ENCODE measurements around the gene ABLIM1.

ABLIM1 gene

GRCh38 chr10:114688786-114689185, 30.7 kb upstream of the ABLIM1 start:
- no peak overlapping the region for H3K4me3 ChIP-seq (ENCODE audit: low read depth, low read length)
- H3K9me3 ChIP-seq (ENCODE audit: control insufficient read depth, insufficient read depth, low read length): no peaks in the 10 kb centered on the region
- H3K36me3 ChIP-seq (ENCODE audit: control insufficient read depth, insufficient read depth, low read length): no peaks in the 10 kb centered on the region
- no peaks in the 10 kb centered on the region for H3K27me3 ChIP-seq (ENCODE audit: control insufficient read depth, insufficient read depth, low read length)
- peaks cover 17% of the 10 kb centered on the region; the same call in 1 of the 2 replicates for H3K4me1 ChIP-seq (ENCODE audit: control insufficient read depth, insufficient read depth, low read length)
- H3K9ac ChIP-seq (ENCODE audit: low read depth, low read length): no peak overlapping the region
- H3K27ac ChIP-seq (ENCODE audit: low read depth, low read length): no peak overlapping the region

GRCh38 chr10:114687459-114687858, 29.4 kb upstream of the ABLIM1 start:
- Histone ChIP-seq H3K4me1 (ENCODE audit: control insufficient read depth, insufficient read depth, low read length) (peaks cover 17% of the 10 kb centered on the region; the same call in 1 of the 2 replicates), H3K9ac (ENCODE audit: low read depth, low read length) (no peak overlapping the region), H3K36me3 (ENCODE audit: control insufficient read depth, insufficient read depth, low read length) (no peaks in the 10 kb centered on the region), H3K9me3 (ENCODE audit: control insufficient read depth, insufficient read depth, low read length) (no peaks in the 10 kb centered on the region), H3K27ac (ENCODE audit: low read depth, low read length) (no peak overlapping the region), H3K4me3 (ENCODE audit: low read depth, low read length) (no peak overlapping the region), H3K27me3 (ENCODE audit: control insufficient read depth, insufficient read depth, low read length) (no peaks in the 10 kb centered on the region)

- H3K9me3 ChIP-seq (ENCODE audit: control insufficient read depth, insufficient read depth, low read length): no peaks in the 10 kb centered on the region
Measured at GRCh38 chr10:114686013-114686412, 27.9 kb upstream of the ABLIM1 start.

GRCh38 chr10:114685456-114685855, 27.4 kb upstream of the ABLIM1 start:
- H3K9me3 ChIP-seq (ENCODE audit: control insufficient read depth, insufficient read depth, low read length): no peaks in the 10 kb centered on the region
- H3K9ac ChIP-seq (ENCODE audit: low read depth, low read length): no peak overlapping the region
- H3K27ac ChIP-seq (ENCODE audit: low read depth, low read length): peak overlapping the region; percentile 15
- no peaks in the 10 kb centered on the region for H3K27me3 ChIP-seq (ENCODE audit: control insufficient read depth, insufficient read depth, low read length)
- peaks cover 7% of the 10 kb centered on the region; the same call in 1 of the 2 replicates for H3K4me1 ChIP-seq (ENCODE audit: control insufficient read depth, insufficient read depth, low read length)
- H3K36me3 ChIP-seq (ENCODE audit: control insufficient read depth, insufficient read depth, low read length): no peaks in the 10 kb centered on the region
- no peak overlapping the region for H3K4me3 ChIP-seq (ENCODE audit: low read depth, low read length)

More at GRCh38 chr10:114686013-114686412, 27.9 kb upstream of the ABLIM1 start:
- H3K36me3 ChIP-seq (ENCODE audit: control insufficient read depth, insufficient read depth, low read length): no peaks in the 10 kb centered on the region
- H3K27me3 ChIP-seq (ENCODE audit: control insufficient read depth, insufficient read depth, low read length): no peaks in the 10 kb centered on the region
- no peak overlapping the region for H3K4me3 ChIP-seq (ENCODE audit: low read depth, low read length)
- no peak overlapping the region for H3K27ac ChIP-seq (ENCODE audit: low read depth, low read length)
- peaks cover 8% of the 10 kb centered on the region; the same call in 1 of the 2 replicates for H3K4me1 ChIP-seq (ENCODE audit: control insufficient read depth, insufficient read depth, low read length)
- H3K9ac ChIP-seq (ENCODE audit: low read depth, low read length): no peak overlapping the region

GRCh38 chr10:114684822-114685209, 26.7 kb upstream of the ABLIM1 start:
- Histone ChIP-seq H3K9me3 (ENCODE audit: control insufficient read depth, insufficient read depth, low read length) (no peaks in the 10 kb centered on the region), H3K9ac (ENCODE audit: low read depth, low read length) (no peak overlapping the region), H3K36me3 (ENCODE audit: control insufficient read depth, insufficient read depth, low read length) (no peaks in the 10 kb centered on the region), H3K27me3 (ENCODE audit: control insufficient read depth, insufficient read depth, low read length) (no peaks in the 10 kb centered on the region), H3K4me1 (ENCODE audit: control insufficient read depth, insufficient read depth, low read length) (peaks cover 7% of the 10 kb centered on the region; the same call in 1 of the 2 replicates), H3K27ac (ENCODE audit: low read depth, low read length) (no peak overlapping the region), H3K4me3 (ENCODE audit: low read depth, low read length) (no peak overlapping the region)

- no peaks in the 10 kb centered on the region for H3K27me3 ChIP-seq (ENCODE audit: control insufficient read depth, insufficient read depth, low read length)
- H3K27ac ChIP-seq (ENCODE audit: low read depth, low read length): no peak overlapping the region
- no peak overlapping the region for H3K9ac ChIP-seq (ENCODE audit: low read depth, low read length)
- peaks cover 7% of the 10 kb centered on the region; the same call in 1 of the 2 replicates for H3K4me1 ChIP-seq (ENCODE audit: control insufficient read depth, insufficient read depth, low read length)
- no peak overlapping the region for H3K4me3 ChIP-seq (ENCODE audit: low read depth, low read length)
- no peaks in the 10 kb centered on the region for H3K36me3 ChIP-seq (ENCODE audit: control insufficient read depth, insufficient read depth, low read length)
- H3K9me3 ChIP-seq (ENCODE audit: control insufficient read depth, insufficient read depth, low read length): no peaks in the 10 kb centered on the region
Measured at GRCh38 chr10:114684084-114684821, 26.2 kb upstream of the ABLIM1 start.

GRCh38 chr10:114683593-114683992, 25.5 kb upstream of the ABLIM1 start:
- Histone ChIP-seq H3K4me1 (ENCODE audit: control insufficient read depth, insufficient read depth, low read length) (peaks cover 7% of the 10 kb centered on the region; the same call in 1 of the 2 replicates), H3K4me3 (ENCODE audit: low read depth, low read length) (no peak overlapping the region), H3K9ac (ENCODE audit: low read depth, low read length) (no peak overlapping the region), H3K27ac (ENCODE audit: low read depth, low read length) (no peak overlapping the region), H3K9me3 (ENCODE audit: control insufficient read depth, insufficient read depth, low read length) (no peaks in the 10 kb centered on the region), H3K36me3 (ENCODE audit: control insufficient read depth, insufficient read depth, low read length) (no peaks in the 10 kb centered on the region), H3K27me3 (ENCODE audit: control insufficient read depth, insufficient read depth, low read length) (no peaks in the 10 kb centered on the region)

- no peak overlapping the region for H3K27ac ChIP-seq (ENCODE audit: low read depth, low read length)
- peaks cover 7% of the 10 kb centered on the region; the same call in 1 of the 2 replicates for H3K4me1 ChIP-seq (ENCODE audit: control insufficient read depth, insufficient read depth, low read length)
- H3K27me3 ChIP-seq (ENCODE audit: control insufficient read depth, insufficient read depth, low read length): no peaks in the 10 kb centered on the region
- H3K9ac ChIP-seq (ENCODE audit: low read depth, low read length): no peak overlapping the region
- H3K36me3 ChIP-seq (ENCODE audit: control insufficient read depth, insufficient read depth, low read length): no peaks in the 10 kb centered on the region
- H3K4me3 ChIP-seq (ENCODE audit: low read depth, low read length): no peak overlapping the region
- no peaks in the 10 kb centered on the region for H3K9me3 ChIP-seq (ENCODE audit: control insufficient read depth, insufficient read depth, low read length)
Measured at GRCh38 chr10:114683162-114683561, 25.1 kb upstream of the ABLIM1 start.

- H3K4me1 ChIP-seq (ENCODE audit: control insufficient read depth, insufficient read depth, low read length): peaks cover 7% of the 10 kb centered on the region; the same call in 1 of the 2 replicates
- no peak overlapping the region for H3K27ac ChIP-seq (ENCODE audit: low read depth, low read length)
- H3K27me3 ChIP-seq (ENCODE audit: control insufficient read depth, insufficient read depth, low read length): no peaks in the 10 kb centered on the region
- H3K9me3 ChIP-seq (ENCODE audit: control insufficient read depth, insufficient read depth, low read length): no peaks in the 10 kb centered on the region
- no peak overlapping the region for H3K4me3 ChIP-seq (ENCODE audit: low read depth, low read length)
- H3K36me3 ChIP-seq (ENCODE audit: control insufficient read depth, insufficient read depth, low read length): no peaks in the 10 kb centered on the region
- H3K9ac ChIP-seq (ENCODE audit: low read depth, low read length): no peak overlapping the region
Measured at GRCh38 chr10:114682532-114682931, 24.5 kb upstream of the ABLIM1 start.

GRCh38 chr10:114682121-114682520, 24.0 kb upstream of the ABLIM1 start:
- Histone ChIP-seq H3K27me3 (ENCODE audit: control insufficient read depth, insufficient read depth, low read length) (no peaks in the 10 kb centered on the region), H3K9ac (ENCODE audit: low read depth, low read length) (no peak overlapping the region), H3K4me1 (ENCODE audit: control insufficient read depth, insufficient read depth, low read length) (peaks cover 7% of the 10 kb centered on the region; the same call in 1 of the 2 replicates), H3K27ac (ENCODE audit: low read depth, low read length) (no peak overlapping the region), H3K4me3 (ENCODE audit: low read depth, low read length) (no peak overlapping the region), H3K36me3 (ENCODE audit: control insufficient read depth, insufficient read depth, low read length) (no peaks in the 10 kb centered on the region), H3K9me3 (ENCODE audit: control insufficient read depth, insufficient read depth, low read length) (no peaks in the 10 kb centered on the region)

GRCh38 chr10:114681542-114681941, 23.5 kb upstream of the ABLIM1 start:
- H3K27ac ChIP-seq (ENCODE audit: low read depth, low read length): no peak overlapping the region
- no peaks in the 10 kb centered on the region for H3K27me3 ChIP-seq (ENCODE audit: control insufficient read depth, insufficient read depth, low read length)
- no peaks in the 10 kb centered on the region for H3K36me3 ChIP-seq (ENCODE audit: control insufficient read depth, insufficient read depth, low read length)
- peaks cover 7% of the 10 kb centered on the region; the same call in 1 of the 2 replicates for H3K4me1 ChIP-seq (ENCODE audit: control insufficient read depth, insufficient read depth, low read length)
- H3K9me3 ChIP-seq (ENCODE audit: control insufficient read depth, insufficient read depth, low read length): no peaks in the 10 kb centered on the region
- H3K4me3 ChIP-seq (ENCODE audit: low read depth, low read length): no peak overlapping the region
- no peak overlapping the region for H3K9ac ChIP-seq (ENCODE audit: low read depth, low read length)
